GM10266 (cell line): ENCODE data around the gene INSYN2B.
A peak's percentile ranks its signal among the peaks of the same experiment; 100 is the strongest.

ENCODE experiments used
- DNase-seq: peaks from one replicate; pipeline ENCODE4 v3.0.0; 2012; ENCODE audit errors: extremely low spot score
- CTCF ChIP-seq: IDR thresholded peaks from 2 replicates; pipeline ENCODE4 v1.5.1; 2012; ENCODE audit warnings: mild to moderate bottlenecking, low read depth; ENCODE audit not compliant: control insufficient read depth, insufficient read depth; ENCODE audit errors: missing control alignments

The INSYN2B gene

GRCh38 chr5:169910393-169910792 is 69.9 kb downstream of the INSYN2B start:
- DNase-seq: no peak
- TF ChIP-seq CTCF: no peak

GRCh38 chr5:169909945-169910344 is 70.3 kb downstream of the INSYN2B start:
- DNase-seq: no peak
- no peak for TF ChIP-seq CTCF

- TF ChIP-seq CTCF: no peak
- DNase-seq: no peak
Measured at GRCh38 chr5:169908864-169909263, 71.4 kb downstream of the INSYN2B start.

GRCh38 chr5:169906745-169907649 is 73.3 kb downstream of the INSYN2B start:
- no peak for TF ChIP-seq CTCF
- DNase-seq: no peak

- no peak for DNase-seq
- TF ChIP-seq CTCF: no peak
Measured at GRCh38 chr5:169905017-169905416, 75.3 kb downstream of the INSYN2B start.

GRCh38 chr5:169904508-169904907 is 75.8 kb downstream of the INSYN2B start:
- no peak for DNase-seq
- TF ChIP-seq CTCF: no peak

GRCh38 chr5:169904059-169904458 is 76.2 kb downstream of the INSYN2B start:
- peak; percentile 22 for DNase-seq
- no peak for TF ChIP-seq CTCF
